Measurements from ENCODE around the gene CEMIP2. TPM values are rescaled to one million over a fixed set of nuclear protein-coding genes. Genes with fewer than 3 reads are reported as not detected.
"Not testable (repeated sequence)": the region's sequence is repeated elsewhere in the genome, so short reads cannot be mapped to it uniquely, and the experiment has no call there.

CEMIP2 gene
- total RNA-seq, 2 experiments from 2014 or later, result 58.7 to 63.5 TPM

DNA sequence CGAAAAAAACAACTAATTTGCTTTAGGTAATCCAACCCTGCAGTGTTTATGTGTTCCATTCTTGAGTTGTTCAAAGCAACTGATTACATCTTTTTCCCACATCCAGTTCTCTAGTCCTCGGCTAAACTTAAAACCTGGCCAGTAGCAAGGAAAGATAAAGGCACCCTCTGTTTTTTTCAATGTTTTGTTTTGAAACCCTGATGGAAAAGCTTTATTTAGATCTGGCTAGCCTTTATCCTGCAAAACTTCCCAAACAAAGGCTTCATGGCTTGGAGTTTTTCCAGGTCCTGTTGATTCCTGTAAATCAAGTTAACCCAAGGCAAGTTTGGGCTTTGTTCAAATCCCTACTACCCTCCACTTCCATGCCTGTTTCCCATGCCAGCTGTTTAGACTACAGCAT, 105.1 kb downstream of the CEMIP2 start:
- TF ChIP-seq, protein P1, sequence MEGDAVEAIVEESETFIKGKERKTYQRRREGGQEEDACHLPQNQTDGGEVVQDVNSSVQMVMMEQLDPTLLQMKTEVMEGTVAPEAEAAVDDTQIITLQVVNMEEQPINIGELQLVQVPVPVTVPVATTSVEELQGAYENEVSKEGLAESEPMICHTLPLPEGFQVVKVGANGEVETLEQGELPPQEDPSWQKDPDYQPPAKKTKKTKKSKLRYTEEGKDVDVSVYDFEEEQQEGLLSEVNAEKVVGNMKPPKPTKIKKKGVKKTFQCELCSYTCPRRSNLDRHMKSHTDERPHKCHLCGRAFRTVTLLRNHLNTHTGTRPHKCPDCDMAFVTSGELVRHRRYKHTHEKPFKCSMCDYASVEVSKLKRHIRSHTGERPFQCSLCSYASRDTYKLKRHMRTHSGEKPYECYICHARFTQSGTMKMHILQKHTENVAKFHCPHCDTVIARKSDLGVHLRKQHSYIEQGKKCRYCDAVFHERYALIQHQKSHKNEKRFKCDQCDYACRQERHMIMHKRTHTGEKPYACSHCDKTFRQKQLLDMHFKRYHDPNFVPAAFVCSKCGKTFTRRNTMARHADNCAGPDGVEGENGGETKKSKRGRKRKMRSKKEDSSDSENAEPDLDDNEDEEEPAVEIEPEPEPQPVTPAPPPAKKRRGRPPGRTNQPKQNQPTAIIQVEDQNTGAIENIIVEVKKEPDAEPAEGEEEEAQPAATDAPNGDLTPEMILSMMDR (IDR thresholded peaks at IDR 0.05), result no peak
- Mint-ChIP-seq H3K27ac (no peak overlapping the region), H3K27me3 (no peaks in the 10 kb centered on the region), H3K4me1 (ENCODE audit: low read depth) (no peaks in the 10 kb centered on the region), H3K36me3 (ENCODE audit: low read depth) (no peaks in the 10 kb centered on the region), H3K4me3 (no peak overlapping the region), H3K9me3 (peaks cover under 1% of the 10 kb centered on the region)
- POLR2A ChIA-PET, result no interaction called here
- CTCF ChIA-PET, result no interaction called here
- ATAC-seq, result no peak
- DNase-seq, result no peak
- intact Hi-C loops (cut with micrococcal nuclease), result no loop called here

DNA sequence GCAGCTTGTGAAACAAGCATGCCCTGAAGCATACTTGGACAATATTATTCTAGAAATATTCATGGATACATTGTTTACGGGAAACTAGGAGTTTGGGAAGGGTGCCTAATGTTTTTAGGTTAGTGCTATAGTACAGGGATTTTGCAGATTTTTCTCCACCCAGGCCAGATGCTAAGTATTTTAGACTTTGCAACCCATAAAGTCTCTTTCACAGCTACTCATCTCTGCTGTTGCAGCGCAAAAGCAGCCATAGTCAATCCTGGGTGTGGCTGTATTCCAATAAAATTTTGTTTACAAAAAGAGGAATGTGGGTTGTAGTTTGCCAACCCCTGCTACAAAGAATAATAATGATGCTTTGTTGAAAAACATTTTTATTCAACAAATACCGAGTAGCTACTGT, 106.2 kb downstream of the CEMIP2 start:
- Mint-ChIP-seq H3K4me3 (no peak overlapping the region), H3K4me1 (ENCODE audit: low read depth) (no peaks in the 10 kb centered on the region), H3K9me3 (peaks cover 11% of the 10 kb centered on the region), H3K36me3 (ENCODE audit: low read depth) (peaks cover 4% of the 10 kb centered on the region), H3K27ac (no peak overlapping the region), H3K27me3 (no peaks in the 10 kb centered on the region)
- TF ChIP-seq, protein P1 (IDR thresholded peaks at IDR 0.05), result no peak
- ATAC-seq (no peak), DNase-seq (no peak)
- ChIA-PET POLR2A (no interaction called here), CTCF (no interaction called here)
- intact Hi-C loops (cut with micrococcal nuclease), result no loop called here

DNA sequence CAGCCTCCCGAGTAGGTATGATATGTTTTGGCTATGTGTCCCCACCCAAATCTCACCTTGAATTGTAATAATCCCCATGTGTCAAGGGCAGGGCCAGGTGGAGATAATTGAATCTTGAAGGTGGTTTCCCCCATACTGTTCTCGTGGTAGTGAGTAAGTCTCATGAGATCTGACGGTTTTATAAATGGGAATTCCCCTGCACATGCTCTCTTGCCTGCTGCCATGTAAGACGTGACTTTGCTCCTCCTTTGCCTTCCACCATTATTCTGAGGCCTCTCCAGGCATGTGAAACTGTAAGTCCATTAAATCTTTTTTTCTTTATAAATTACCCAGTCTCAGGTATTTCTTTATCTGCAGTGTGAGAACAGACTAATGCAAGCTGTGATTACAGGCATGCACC, 111.0 kb downstream of the CEMIP2 start:
- DNase-seq, result peak; percentile 7
- peaks cover 11% of the 10 kb centered on the region for H3K9me3 Mint-ChIP-seq
- H3K36me3 Mint-ChIP-seq (ENCODE audit: low read depth); ATAC-seq; H3K27ac Mint-ChIP-seq; H3K4me1 Mint-ChIP-seq (ENCODE audit: low read depth); POLR2A ChIA-PET; H3K27me3 Mint-ChIP-seq; H3K4me3 Mint-ChIP-seq; CTCF ChIA-PET; intact Hi-C loops (cut with micrococcal nuclease): not testable (repeated sequence)

DNA sequence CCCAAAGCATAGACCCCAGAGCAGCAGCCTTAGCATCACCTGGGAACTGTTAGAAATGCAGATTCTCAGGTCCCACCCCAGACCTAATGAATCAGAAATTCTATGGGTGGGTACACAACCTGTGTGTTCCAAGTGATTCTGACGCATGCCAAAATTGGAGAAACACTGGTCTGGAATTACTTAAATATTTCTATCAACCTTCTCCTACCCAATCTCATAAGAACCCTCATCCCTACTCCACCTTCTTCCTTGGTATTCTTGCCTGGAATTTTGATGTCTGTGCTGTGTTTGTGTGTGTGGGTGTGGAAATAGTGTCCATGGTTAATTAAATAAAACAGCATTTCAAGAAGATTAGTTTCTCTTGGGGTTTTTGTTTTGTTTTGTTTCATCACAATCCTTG, 111.8 kb downstream of the CEMIP2 start:
- intact Hi-C loops (cut with micrococcal nuclease), result no loop called here
- no peak overlapping the region for H3K27ac Mint-ChIP-seq
- H3K27me3 Mint-ChIP-seq, result no peaks in the 10 kb centered on the region
- ATAC-seq, result no peak
- CTCF ChIA-PET, result no interaction called here
- POLR2A ChIA-PET, result no interaction called here
- H3K36me3 Mint-ChIP-seq (ENCODE audit: low read depth), result peaks cover 4% of the 10 kb centered on the region
- no peak for DNase-seq
- H3K4me3 Mint-ChIP-seq, result no peak overlapping the region
- H3K9me3 Mint-ChIP-seq, result peaks cover 11% of the 10 kb centered on the region
- TF ChIP-seq, protein P1 (IDR thresholded peaks at IDR 0.05), result no peak
- H3K4me1 Mint-ChIP-seq (ENCODE audit: low read depth), result peaks cover 2% of the 10 kb centered on the region

DNA sequence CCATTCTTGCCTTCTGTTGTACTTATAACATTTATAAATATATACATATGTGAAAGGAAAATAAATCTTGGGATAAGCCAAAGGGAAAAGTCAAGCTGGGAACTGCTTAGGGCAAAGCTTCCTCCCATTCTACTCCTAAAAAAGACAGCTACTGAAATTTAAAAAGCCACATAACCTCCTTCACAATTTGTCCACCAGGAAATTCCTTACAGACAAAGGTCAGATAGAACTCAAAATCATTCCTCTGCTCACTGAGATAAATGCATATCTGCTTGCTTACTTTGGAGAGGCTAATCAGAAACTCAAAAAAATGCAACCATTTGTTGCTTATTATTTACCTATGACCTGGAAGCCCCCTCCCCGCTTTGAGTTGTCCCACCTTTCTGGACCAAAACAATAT, 112.5 kb downstream of the CEMIP2 start:
- Mint-ChIP-seq H3K27me3 (no peaks in the 10 kb centered on the region), H3K27ac (no peak overlapping the region), H3K4me3 (no peak overlapping the region), H3K36me3 (ENCODE audit: low read depth) (peaks cover 4% of the 10 kb centered on the region), H3K9me3 (peaks cover 11% of the 10 kb centered on the region), H3K4me1 (ENCODE audit: low read depth) (peaks cover 2% of the 10 kb centered on the region)
- DNase-seq (no peak), ATAC-seq (no peak)
- TF ChIP-seq, protein P1 (IDR thresholded peaks at IDR 0.05), result no peak
- POLR2A ChIA-PET, result no interaction called here
- intact Hi-C loops (cut with micrococcal nuclease), result no loop called here
- CTCF ChIA-PET, result no interaction called here

DNA sequence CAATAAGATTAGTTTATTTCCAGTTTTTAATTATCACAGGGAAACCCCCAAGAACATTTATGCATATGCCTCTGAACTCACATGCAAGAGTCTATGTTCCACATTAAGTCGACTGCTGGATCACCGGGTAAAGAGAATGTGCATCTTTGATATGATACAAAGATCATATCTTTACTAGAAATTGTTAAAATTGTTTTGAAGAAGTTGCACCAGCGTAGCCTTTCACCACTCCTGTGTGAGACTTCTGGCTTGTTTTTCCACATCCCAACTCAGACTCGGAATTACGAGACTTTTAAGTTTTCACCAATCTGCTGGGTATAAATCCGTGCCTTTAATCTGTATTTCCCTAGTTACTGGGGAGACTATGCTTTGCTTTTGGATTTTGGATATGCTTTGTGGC, 113.2 kb downstream of the CEMIP2 start:
- intact Hi-C loops (cut with micrococcal nuclease), result no loop called here
- no peak for ATAC-seq
- Mint-ChIP-seq H3K36me3 (ENCODE audit: low read depth) (peaks cover 4% of the 10 kb centered on the region), H3K9me3 (peaks cover 11% of the 10 kb centered on the region), H3K4me3 (no peak overlapping the region), H3K27me3 (no peaks in the 10 kb centered on the region), H3K4me1 (ENCODE audit: low read depth) (peaks cover 2% of the 10 kb centered on the region), H3K27ac (no peak overlapping the region)
- POLR2A ChIA-PET, result no interaction called here
- CTCF ChIA-PET, result interaction anchor here (0.6 kb wide), 1 partner anchor 337 kb away, joined by 3 read pairs; no protein-coding TSS in a partner anchor
- DNase-seq, result no peak
- TF ChIP-seq, protein P1 (IDR thresholded peaks at IDR 0.05), result no peak

All from activated CD8-positive, alpha-beta T cell treated with anti-CD3 and anti-CD28 coated beads for 36 hours (primary cell).